22Rv1 (cell line): ENCODE results near the gene NDFIP1.

Source experiments
- ZFX ChIP-seq: fragments of 450-650 bp; IDR thresholded peaks from 2 replicates; pipeline ENCODE4 v1.6.1; 2017; ENCODE audit warnings: antibody characterized with exemption, borderline replicate concordance
- TF ChIP-seq, protein P1 (sequence below): fragments of 450-650 bp; IDR thresholded peaks from 2 replicates; pipeline ENCODE4 v1.5.1; 2017; ENCODE audit warnings: mild to moderate bottlenecking

DNA sequence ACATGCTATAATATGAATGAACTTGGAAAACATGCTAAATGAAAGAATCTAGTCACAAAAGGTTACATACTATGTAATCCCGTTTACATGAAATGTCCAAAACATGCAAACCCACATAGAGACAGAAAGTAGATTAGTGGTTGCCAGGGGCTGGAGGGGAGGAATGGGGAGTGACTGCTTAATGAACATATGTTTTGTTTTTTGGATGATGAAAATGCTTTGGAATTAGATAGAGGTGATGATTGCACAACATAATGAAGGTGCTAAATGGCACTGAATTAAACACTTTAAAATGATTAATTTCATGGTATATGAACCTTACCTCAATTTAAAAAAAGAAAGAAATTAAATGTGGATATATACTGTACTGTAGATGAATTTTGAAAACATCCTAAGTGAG lies 17.6 kb upstream of the NDFIP1 start:
- TF ChIP-seq, protein P1, sequence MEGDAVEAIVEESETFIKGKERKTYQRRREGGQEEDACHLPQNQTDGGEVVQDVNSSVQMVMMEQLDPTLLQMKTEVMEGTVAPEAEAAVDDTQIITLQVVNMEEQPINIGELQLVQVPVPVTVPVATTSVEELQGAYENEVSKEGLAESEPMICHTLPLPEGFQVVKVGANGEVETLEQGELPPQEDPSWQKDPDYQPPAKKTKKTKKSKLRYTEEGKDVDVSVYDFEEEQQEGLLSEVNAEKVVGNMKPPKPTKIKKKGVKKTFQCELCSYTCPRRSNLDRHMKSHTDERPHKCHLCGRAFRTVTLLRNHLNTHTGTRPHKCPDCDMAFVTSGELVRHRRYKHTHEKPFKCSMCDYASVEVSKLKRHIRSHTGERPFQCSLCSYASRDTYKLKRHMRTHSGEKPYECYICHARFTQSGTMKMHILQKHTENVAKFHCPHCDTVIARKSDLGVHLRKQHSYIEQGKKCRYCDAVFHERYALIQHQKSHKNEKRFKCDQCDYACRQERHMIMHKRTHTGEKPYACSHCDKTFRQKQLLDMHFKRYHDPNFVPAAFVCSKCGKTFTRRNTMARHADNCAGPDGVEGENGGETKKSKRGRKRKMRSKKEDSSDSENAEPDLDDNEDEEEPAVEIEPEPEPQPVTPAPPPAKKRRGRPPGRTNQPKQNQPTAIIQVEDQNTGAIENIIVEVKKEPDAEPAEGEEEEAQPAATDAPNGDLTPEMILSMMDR, result no peak
- TF ChIP-seq ZFX, result no peak
